IPS-20b (cell line): ENCODE measurements around the gene MGAT2.
"Not testable (repeated sequence)": the region's sequence is repeated elsewhere in the genome, so short reads cannot be mapped to it uniquely, and the experiment has no call there.

Experiments used
- H3K27ac ChIP-seq: one replicate; pipeline ENCODE4 v1.5.1; 2013; ENCODE audit warnings: low read length
- H3K27me3 ChIP-seq: 2 replicates; pipeline ENCODE4 v1.6.1; 2013; ENCODE audit warnings: mild to moderate bottlenecking, low read length, inconsistent platforms; ENCODE audit not compliant: insufficient read depth
- H3K36me3 ChIP-seq: 2 replicates; pipeline ENCODE4 v1.6.1; 2013; ENCODE audit warnings: low read depth, mild to moderate bottlenecking, inconsistent platforms, low read length, moderate library complexity; ENCODE audit not compliant: insufficient read depth
- H3K4me1 ChIP-seq: 2 replicates; pipeline ENCODE4 v1.6.1; 2013; ENCODE audit warnings: mild to moderate bottlenecking, control low read depth, inconsistent platforms, low read length, moderate library complexity; ENCODE audit not compliant: insufficient read depth
- H3K4me3 ChIP-seq: 2 replicates; pipeline ENCODE4 v1.5.1; 2013; ENCODE audit warnings: mild to moderate bottlenecking, low read length, inconsistent platforms
- H3K9ac ChIP-seq: 2 replicates; pipeline ENCODE4 v1.6.1; 2013; ENCODE audit warnings: low read depth, mild to moderate bottlenecking, inconsistent platforms, low read length, moderate library complexity
- H3K9me3 ChIP-seq: 2 replicates; pipeline ENCODE4 v1.6.1; 2013; ENCODE audit warnings: mild to moderate bottlenecking, low read depth, low read length, inconsistent platforms; ENCODE audit not compliant: insufficient read depth

MGAT2 gene

GRCh38 chr14:49620182-49621113 lies at the start of gene MGAT2, which contains the start of gene RPL36AL:
Gene MGAT2 (plus strand): TSS chr14:49620799. CDS start chr14:49621269, 470 bp downstream.
Gene RPL36AL (minus strand): TSS chr14:49620626. CDS start chr14:49619104, 1,522 bp downstream.
- H3K27ac ChIP-seq = peak within 1 kb of the TSS; percentile 86
- H3K4me3 ChIP-seq = peak within 1 kb of the TSS; percentile 99
- H3K9me3 ChIP-seq = no peaks in the 10 kb centered on the region
- H3K4me1 ChIP-seq = 0 out of 2 replicates have a peak, but pooled peaks cover 4% of the 10 kb centered on the region
- peak within 1 kb of the TSS; percentile 97 for H3K9ac ChIP-seq
- H3K36me3 ChIP-seq = peaks cover 32% of the 10 kb centered on the region
- no peaks in the 10 kb centered on the region for H3K27me3 ChIP-seq

GRCh38 chr14:49574038-49574437 lies 46.6 kb upstream of the MGAT2 start:
- no peak overlapping the region for H3K9ac ChIP-seq
- H3K4me1 ChIP-seq = no peaks in the 10 kb centered on the region
- no peak overlapping the region for H3K4me3 ChIP-seq
- H3K27me3 ChIP-seq = no peaks in the 10 kb centered on the region
- H3K27ac ChIP-seq = no peak overlapping the region
- H3K9me3 ChIP-seq = no peaks in the 10 kb centered on the region
- H3K36me3 ChIP-seq = peaks cover 40% of the 10 kb centered on the region

GRCh38 chr14:49578141-49578540 lies 42.5 kb upstream of the MGAT2 start:
- no peaks in the 10 kb centered on the region for H3K27me3 ChIP-seq
- H3K4me1 ChIP-seq = 0 out of 2 replicates have a peak, but pooled peaks cover 2% of the 10 kb centered on the region
- peaks cover 49% of the 10 kb centered on the region for H3K36me3 ChIP-seq
- H3K9ac ChIP-seq = no peak overlapping the region
- no peaks in the 10 kb centered on the region for H3K9me3 ChIP-seq
- H3K4me3 ChIP-seq = no peak overlapping the region
- no peak overlapping the region for H3K27ac ChIP-seq

GRCh38 chr14:49579841-49580240 lies 40.8 kb upstream of the MGAT2 start:
- Histone ChIP-seq H3K4me3 (no peak overlapping the region), H3K4me1 (0 out of 2 replicates have a peak, but pooled peaks cover 2% of the 10 kb centered on the region), H3K27ac (no peak overlapping the region)

GRCh38 chr14:49581209-49582112 lies 39.1 kb upstream of the MGAT2 start:
- H3K9me3 ChIP-seq = no peaks in the 10 kb centered on the region
- peak overlapping the region; percentile 11 for H3K27ac ChIP-seq
- H3K4me3 ChIP-seq = no peak overlapping the region
- H3K4me1 ChIP-seq = 0 out of 2 replicates have a peak, but pooled peaks cover 2% of the 10 kb centered on the region
- no peaks in the 10 kb centered on the region for H3K27me3 ChIP-seq
- H3K9ac ChIP-seq = peak overlapping the region; percentile 97; the same call in 1 of the 2 replicates
- H3K36me3 ChIP-seq = peaks cover 66% of the 10 kb centered on the region

More at GRCh38 chr14:49579841-49580240, 40.8 kb upstream of the MGAT2 start:
- Histone ChIP-seq H3K27me3 (no peaks in the 10 kb centered on the region), H3K9me3 (no peaks in the 10 kb centered on the region), H3K9ac (no peak overlapping the region), H3K36me3 (peaks cover 61% of the 10 kb centered on the region)

- Histone ChIP-seq H3K27ac (no peak overlapping the region), H3K9ac (peak overlapping the region; percentile 97; the same call in 1 of the 2 replicates)
Measured at GRCh38 chr14:49582113-49582977, 38.3 kb upstream of the MGAT2 start.

GRCh38 chr14:49583629-49584028 lies 37.0 kb upstream of the MGAT2 start:
- H3K27ac ChIP-seq = no peak overlapping the region
- 0 out of 2 replicates have a peak, but pooled peaks cover 2% of the 10 kb centered on the region for H3K4me1 ChIP-seq
- no peaks in the 10 kb centered on the region for H3K27me3 ChIP-seq
- peaks cover 49% of the 10 kb centered on the region for H3K36me3 ChIP-seq
- H3K4me3 ChIP-seq = peak overlapping the region; percentile 88
- H3K9me3 ChIP-seq = no peaks in the 10 kb centered on the region
- H3K9ac ChIP-seq = peak overlapping the region; percentile 97; the same call in 1 of the 2 replicates

More at GRCh38 chr14:49582113-49582977, 38.3 kb upstream of the MGAT2 start:
- H3K27me3 ChIP-seq = no peaks in the 10 kb centered on the region
- 0 out of 2 replicates have a peak, but pooled peaks cover 2% of the 10 kb centered on the region for H3K4me1 ChIP-seq
- peaks cover 58% of the 10 kb centered on the region for H3K36me3 ChIP-seq
- no peaks in the 10 kb centered on the region for H3K9me3 ChIP-seq
- H3K4me3 ChIP-seq = peak overlapping the region; percentile 88; the same call in 1 of the 2 replicates

- Histone ChIP-seq H3K9me3 (no peaks in the 10 kb centered on the region), H3K4me3 (peak overlapping the region; percentile 88), H3K36me3 (peaks cover 49% of the 10 kb centered on the region), H3K9ac (peak overlapping the region; percentile 97; the same call in 1 of the 2 replicates), H3K4me1 (0 out of 2 replicates have a peak, but pooled peaks cover 2% of the 10 kb centered on the region), H3K27ac (no peak overlapping the region), H3K27me3 (no peaks in the 10 kb centered on the region)
Measured at GRCh38 chr14:49584058-49584457, 36.5 kb upstream of the MGAT2 start.

GRCh38 chr14:49584981-49585640 lies 35.5 kb upstream of the MGAT2 start:
- H3K27me3 ChIP-seq, H3K9me3 ChIP-seq, H3K4me1 ChIP-seq: not testable (repeated sequence)
- peak overlapping the region; percentile 97 for H3K9ac ChIP-seq
- H3K4me3 ChIP-seq = peak overlapping the region; percentile 88
- H3K36me3 ChIP-seq = peaks cover 45% of the 10 kb centered on the region
- H3K27ac ChIP-seq = peak overlapping the region; percentile 97
